ENCODE data around the gene RPUSD3. TPM values are rescaled to one million over a fixed set of nuclear protein-coding genes. Genes with fewer than 3 reads are reported as not detected.

RPUSD3 gene
- total and polyA plus RNA-seq, 9 of the 15 experiments (the other 6 are each of a cell fraction or from before 2014, with no cell fraction given): 13.8 to 99.0 (median 59.3) TPM

DNA sequence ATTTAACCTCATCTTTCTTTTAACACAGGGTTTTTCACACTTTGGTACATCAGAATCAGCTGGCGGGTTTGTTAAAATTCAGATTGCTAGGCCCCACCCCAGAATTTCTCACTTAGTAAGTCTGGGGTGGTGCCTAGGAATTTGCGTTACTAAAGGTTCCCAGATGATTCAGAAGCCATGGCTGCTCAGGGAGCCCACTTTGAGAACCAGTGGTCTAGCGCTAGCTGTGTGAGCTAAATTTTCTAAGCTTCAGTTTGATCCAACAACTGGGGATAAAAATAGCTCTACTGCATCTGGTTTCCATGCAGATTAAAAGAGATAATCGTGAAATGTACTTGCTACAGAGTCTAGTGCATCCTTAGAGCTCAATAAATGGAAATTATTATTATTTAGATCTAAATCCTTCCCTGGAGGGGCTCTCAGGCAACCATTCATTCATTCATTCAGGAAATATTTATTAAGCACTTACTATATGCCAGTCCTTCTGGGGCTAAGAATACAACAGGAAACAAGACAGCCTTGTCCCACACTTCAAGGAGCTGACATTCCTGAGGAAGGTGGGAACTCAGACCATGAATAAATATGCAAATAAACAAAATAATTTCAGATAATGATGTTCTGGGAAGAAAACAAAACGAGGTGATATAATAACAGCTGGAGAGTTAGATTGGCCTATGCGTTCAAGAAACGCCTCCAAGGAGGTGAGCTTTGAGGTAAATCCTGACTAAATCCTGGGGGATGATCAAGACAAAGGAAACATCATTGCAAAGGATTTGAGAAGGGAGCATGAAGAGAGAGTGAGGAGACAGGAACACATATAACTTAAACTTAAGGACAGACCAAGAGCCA is 40.1 kb upstream of the RPUSD3 start (continued):
- no peak for TF ChIP-seq HLTF (IDR thresholded peaks at IDR 0.05)
- TF ChIP-seq, protein P1, sequence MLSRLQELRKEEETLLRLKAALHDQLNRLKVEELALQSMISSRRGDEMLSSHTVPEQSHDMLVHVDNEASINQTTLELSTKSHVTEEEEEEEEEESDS (CRISPR knock-in tag; IDR thresholded peaks at IDR 0.05): no peak
- no peak for TF ChIP-seq TSC22D4 (tag; IDR thresholded peaks at IDR 0.05)
- TF ChIP-seq TOE1 (IDR thresholded peaks at IDR 0.05; ENCODE audit: borderline replicate concordance): no peak
- no peak for TF ChIP-seq TOE1 (CRISPR knock-in tag; IDR thresholded peaks at IDR 0.05; ENCODE audit: borderline replicate concordance, low read depth)
- TF ChIP-seq HNRNPK (IDR thresholded peaks at IDR 0.05; ENCODE audit: low read depth, low read length, poor library complexity, severe bottlenecking): no peak
- no peak for TF ChIP-seq ZNF76 (CRISPR knock-in tag; IDR thresholded peaks at IDR 0.05; ENCODE audit: borderline replicate concordance)
- no peak for TF ChIP-seq TGIF2 (CRISPR knock-in tag; IDR thresholded peaks at IDR 0.05)
- TF ChIP-seq E2F3 (CRISPR knock-in tag; IDR thresholded peaks at IDR 0.05): no peak
- TF ChIP-seq, protein P2, sequence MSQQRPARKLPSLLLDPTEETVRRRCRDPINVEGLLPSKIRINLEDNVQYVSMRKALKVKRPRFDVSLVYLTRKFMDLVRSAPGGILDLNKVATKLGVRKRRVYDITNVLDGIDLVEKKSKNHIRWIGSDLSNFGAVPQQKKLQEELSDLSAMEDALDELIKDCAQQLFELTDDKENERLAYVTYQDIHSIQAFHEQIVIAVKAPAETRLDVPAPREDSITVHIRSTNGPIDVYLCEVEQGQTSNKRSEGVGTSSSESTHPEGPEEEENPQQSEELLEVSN (IDR thresholded peaks at IDR 0.05; ENCODE audit: borderline replicate concordance in 1 of 2, extremely low read depth in 1 of 2, insufficient read depth in 1 of 2, insufficient read length in 1 of 2, low read depth in 1 of 2, low read length in 1 of 2, poor library complexity in 1 of 2, severe bottlenecking in 1 of 2): no peak
- no peak for TF ChIP-seq SP1 (CRISPR knock-in tag; IDR thresholded peaks at IDR 0.05)
- TF ChIP-seq BRD4 (IDR thresholded peaks at IDR 0.05): no peak
- no peak for TF ChIP-seq ZNF551 (CRISPR knock-in tag; IDR thresholded peaks at IDR 0.05)
- no peak for TF ChIP-seq TAF1 (IDR thresholded peaks at IDR 0.05; ENCODE audit: control insufficient read depth, extremely low read depth, insufficient read depth, low read length, severe bottlenecking)
- TF ChIP-seq MXI1 (IDR thresholded peaks at IDR 0.05; ENCODE audit: low read depth, low read length): no peak
- no peak for TF ChIP-seq BRCA1 (IDR thresholded peaks at IDR 0.05)
- TF ChIP-seq BRCA1 (CRISPR knock-in tag; IDR thresholded peaks at IDR 0.05): no peak
- no peak for TF ChIP-seq ZC3H4 (CRISPR knock-in tag; IDR thresholded peaks at IDR 0.05; ENCODE audit: borderline replicate concordance)
- no peak for TF ChIP-seq XRCC5 (IDR thresholded peaks at IDR 0.05; ENCODE audit: low read depth, low read length)
- TF ChIP-seq SRSF7 (optimal IDR thresholded peaks at IDR 0.05; ENCODE audit: low read depth, low read length): no peak
- TF ChIP-seq SMARCE1 (IDR thresholded peaks at IDR 0.05): no peak
- no peak for TF ChIP-seq LCOR (CRISPR knock-in tag; IDR thresholded peaks at IDR 0.05)
- TF ChIP-seq, protein P3, sequence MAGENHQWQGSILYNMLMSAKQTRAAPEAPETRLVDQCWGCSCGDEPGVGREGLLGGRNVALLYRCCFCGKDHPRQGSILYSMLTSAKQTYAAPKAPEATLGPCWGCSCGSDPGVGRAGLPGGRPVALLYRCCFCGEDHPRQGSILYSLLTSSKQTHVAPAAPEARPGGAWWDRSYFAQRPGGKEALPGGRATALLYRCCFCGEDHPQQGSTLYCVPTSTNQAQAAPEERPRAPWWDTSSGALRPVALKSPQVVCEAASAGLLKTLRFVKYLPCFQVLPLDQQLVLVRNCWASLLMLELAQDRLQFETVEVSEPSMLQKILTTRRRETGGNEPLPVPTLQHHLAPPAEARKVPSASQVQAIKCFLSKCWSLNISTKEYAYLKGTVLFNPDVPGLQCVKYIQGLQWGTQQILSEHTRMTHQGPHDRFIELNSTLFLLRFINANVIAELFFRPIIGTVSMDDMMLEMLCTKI (IDR thresholded peaks at IDR 0.05; ENCODE audit: partially characterized antibody): no peak
- peak; percentile 89 for TF ChIP-seq ZNF24 (IDR thresholded peaks at IDR 0.05)
- peak; percentile 31; the same call in 1 of the 2 replicates for TF ChIP-seq ZFX (CRISPR knock-in tag; IDR thresholded peaks at IDR 0.05)
- no peak for TF ChIP-seq MAFG (tag; conservative IDR thresholded peaks at IDR 0.05)
- no peak for TF ChIP-seq POU5F1 (IDR thresholded peaks at IDR 0.05; ENCODE audit: borderline replicate concordance, low read depth, low read length, partially characterized antibody)
- no peak for TF ChIP-seq TFAM (CRISPR knock-in tag; conservative IDR thresholded peaks at IDR 0.05)
- 0 out of 2 replicates have a peak, but pooled peaks have one; percentile 35 for TF ChIP-seq ELF4 (CRISPR knock-in tag; IDR thresholded peaks at IDR 0.05)

Measured in K562 (cell line).